Keratinocyte (primary cell): ENCODE measurements around the gene SDR39U1. TPM values are rescaled to one million over a fixed set of nuclear protein-coding genes. Genes with fewer than 3 reads are reported as not detected.

Experiments used
- DNase-seq: peaks from one replicate; pipeline ENCODE4 v3.0.0-alpha.2; 2011; ENCODE audit warnings: low read depth, missing footprints, low spot score
- FAIRE-seq: peaks from 2 replicates; lab custom pipeline; 2011; peaks lifted over from hg19 to GRCh38; lab: Jason Lieb, UNC
- H2AFZ ChIP-seq: 2 replicates; pipeline ENCODE4 v1.6.0; 2012; ENCODE audit warnings: low read length, control low read depth, inconsistent platforms; ENCODE audit not compliant: control insufficient read depth
- H3K27ac ChIP-seq: 2 replicates; pipeline ENCODE4 v1.5.1; 2011; ENCODE audit warnings: low read length; ENCODE audit not compliant: control insufficient read depth, insufficient read depth
- H3K27me3 ChIP-seq: 3 replicates; pipeline ENCODE4 v1.6.0; 2011; ENCODE audit warnings: low read length; ENCODE audit not compliant: control insufficient read depth, insufficient read depth; ENCODE audit errors: extremely low read depth
- H3K36me3 ChIP-seq, 2 experiments: 2 replicates in 1 of 2; 3 replicates in 1 of 2; pipeline ENCODE4 v1.5.1; 2011; ENCODE audit warnings: low read length in 2 of 2, mild to moderate bottlenecking in 1 of 2; ENCODE audit not compliant: control insufficient read depth in 2 of 2, insufficient read depth in 2 of 2; ENCODE audit errors: extremely low read depth in 1 of 2
- H3K4me1 ChIP-seq: 3 replicates; pipeline ENCODE4 v1.5.1; 2011; ENCODE audit warnings: low read length; ENCODE audit not compliant: control insufficient read depth, insufficient read depth; ENCODE audit errors: extremely low read depth
- H3K4me2 ChIP-seq: 3 replicates; pipeline ENCODE4 v1.6.0; 2011; ENCODE audit warnings: low read depth, low read length; ENCODE audit not compliant: control insufficient read depth, insufficient read depth; ENCODE audit errors: extremely low read depth
- H3K4me3 ChIP-seq, 3 experiments: fragments of 200-600 bp in 1 of 3; sonication (generic) in 1 of 3; 2 replicates in 2 of 3; 3 replicates in 1 of 3; pipeline ENCODE4 v1.5.1; 2011 to 2016; ENCODE audit warnings: low read length in 3 of 3, mild to moderate bottlenecking in 3 of 3, control low read depth in 2 of 3, inconsistent platforms in 1 of 3, low read depth in 1 of 3, mixed read lengths in 1 of 3, mixed run types in 1 of 3, moderate library complexity in 1 of 3; ENCODE audit not compliant: control insufficient read depth in 2 of 3, insufficient read depth in 2 of 3; ENCODE audit errors: extremely low read depth in 1 of 3
- H3K79me2 ChIP-seq: 2 replicates; pipeline ENCODE4 v1.6.0; 2012; ENCODE audit warnings: low read length; ENCODE audit not compliant: control insufficient read depth, insufficient read depth
- H3K9ac ChIP-seq: 3 replicates; pipeline ENCODE4 v1.6.0; 2011; ENCODE audit warnings: low read length; ENCODE audit not compliant: control insufficient read depth, insufficient read depth; ENCODE audit errors: extremely low read depth
- H3K9me1 ChIP-seq: 3 replicates; pipeline ENCODE4 v1.6.0; 2011; ENCODE audit warnings: low read length; ENCODE audit not compliant: control insufficient read depth, insufficient read depth; ENCODE audit errors: extremely low read depth
- H3K9me3 ChIP-seq: 2 replicates; pipeline ENCODE4 v1.5.1; 2012; ENCODE audit warnings: low read depth, low read length; ENCODE audit not compliant: control insufficient read depth
- H4K20me1 ChIP-seq: 3 replicates; pipeline ENCODE4 v1.6.0; 2011; ENCODE audit warnings: low read length; ENCODE audit not compliant: control insufficient read depth, insufficient read depth; ENCODE audit errors: extremely low read depth
- EZH2 ChIP-seq: IDR thresholded peaks from one replicate; pipeline ENCODE4 v1.6.1; 2012; ENCODE audit warnings: inconsistent platforms, mild to moderate bottlenecking, low read length, moderate library complexity
- dilution Hi-C: fragments of 300-500 bp; cut with MboI; formaldehyde crosslinking; loops from one replicate; pipeline ENCODE4 v1.7.0; 2020; ENCODE audit warnings: low sequenced_read_pairs; ENCODE audit not compliant: extremely low pct_ligation_motif_present
- polyA plus RNA-seq, 5 experiments: library from polyadenylated mRNA; depleted of rRNA in 3 of 5; stranded (reverse) in 3 of 5; stranded (forward) in 1 of 5; unstranded in 1 of 5; fragments of >200 nt; gene quantifications; 1 replicate in 1 of 5; 2 replicates in 3 of 5; 3 replicates in 1 of 5; pipeline versions ENCODE4 v1.2.1 to v1.2.3, GENCODE V29; 2011 to 2012; ENCODE audit warnings: missing spikeins in 2 of 5, low read depth in 1 of 5, low replicate concordance in 1 of 5
- TF ChIP-seq, protein P1 (sequence below), 3 experiments: IDR thresholded peaks in 1 of 3; conservative IDR thresholded peaks in 1 of 3; optimal IDR thresholded peaks in 1 of 3; 2 replicates in 2 of 3; 3 replicates in 1 of 3; pipeline versions ENCODE3 to v1.5.1; 2011; ENCODE audit warnings: low read length in 3 of 3, mild to moderate bottlenecking in 3 of 3, moderate library complexity in 2 of 3, control low read depth in 1 of 3, inconsistent platforms in 1 of 3; ENCODE audit not compliant: insufficient read depth in 2 of 3; ENCODE audit errors: extremely low read depth in 1 of 3

The SDR39U1 gene
- polyA plus RNA-seq, 1 donor (not counting 4 experiments of a cell fraction or from before 2014, with no cell fraction given): 27.4 TPM

DNA sequence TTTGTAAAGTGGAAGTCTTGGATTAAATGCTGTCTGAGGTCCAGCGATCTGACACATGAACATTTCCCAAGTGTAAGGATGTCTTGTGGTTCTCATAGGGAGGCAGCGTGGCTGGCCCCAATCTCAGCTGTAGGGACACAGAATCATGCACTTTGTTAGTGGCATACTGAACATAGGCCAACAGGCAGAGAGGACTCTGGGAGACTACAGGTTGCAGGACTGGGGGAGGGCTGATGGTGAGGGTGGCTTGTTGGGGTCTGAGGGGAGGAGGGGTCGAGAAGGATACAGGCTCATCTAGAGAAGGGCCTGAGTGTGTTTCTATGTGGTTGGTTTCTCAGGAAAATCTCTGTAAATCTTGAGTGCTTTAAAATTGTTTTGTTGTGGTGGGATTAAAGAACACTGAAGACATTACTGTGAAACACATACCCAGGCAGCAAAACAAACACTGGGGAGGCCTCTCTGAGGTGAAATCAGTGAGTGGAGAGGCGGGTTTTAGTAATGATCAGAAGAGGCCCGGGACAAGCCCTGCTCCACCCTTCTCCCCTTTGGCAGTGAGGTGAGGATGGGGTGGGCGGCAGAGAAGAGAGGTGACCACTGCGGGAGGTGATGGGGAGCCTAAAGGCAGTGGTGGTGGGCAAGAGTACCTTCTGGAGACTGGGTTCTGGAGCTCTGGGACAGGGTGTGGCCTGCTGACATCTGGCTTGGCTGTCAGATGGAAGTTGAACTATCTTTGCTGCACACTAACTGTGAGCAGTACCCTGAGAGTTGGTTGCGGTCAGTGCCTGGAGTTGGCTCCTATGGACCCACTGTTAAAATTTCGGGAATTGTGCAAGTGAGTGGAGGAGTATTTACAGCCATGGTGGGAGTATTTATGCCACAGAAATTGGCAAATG lies 40.5 kb downstream of the SDR39U1 start:
- dilution Hi-C loops: no loop called here
- H3K27me3 ChIP-seq: no peaks in the 10 kb centered on the region
- no peaks in the 10 kb centered on the region for H4K20me1 ChIP-seq
- peaks cover 23% of the 10 kb centered on the region for H3K4me1 ChIP-seq
- H3K9ac ChIP-seq: no peak overlapping the region
- H3K27ac ChIP-seq: no peak overlapping the region
- no peaks in the 10 kb centered on the region for H3K9me1 ChIP-seq
- H3K9me3 ChIP-seq: no peaks in the 10 kb centered on the region
- no peaks in the 10 kb centered on the region for H3K79me2 ChIP-seq
- FAIRE-seq (no peak), DNase-seq (no peak)
- H3K36me3 ChIP-seq: no peaks in the 10 kb centered on the region
- TF ChIP-seq EZH2: no peak
- TF ChIP-seq, protein P1, sequence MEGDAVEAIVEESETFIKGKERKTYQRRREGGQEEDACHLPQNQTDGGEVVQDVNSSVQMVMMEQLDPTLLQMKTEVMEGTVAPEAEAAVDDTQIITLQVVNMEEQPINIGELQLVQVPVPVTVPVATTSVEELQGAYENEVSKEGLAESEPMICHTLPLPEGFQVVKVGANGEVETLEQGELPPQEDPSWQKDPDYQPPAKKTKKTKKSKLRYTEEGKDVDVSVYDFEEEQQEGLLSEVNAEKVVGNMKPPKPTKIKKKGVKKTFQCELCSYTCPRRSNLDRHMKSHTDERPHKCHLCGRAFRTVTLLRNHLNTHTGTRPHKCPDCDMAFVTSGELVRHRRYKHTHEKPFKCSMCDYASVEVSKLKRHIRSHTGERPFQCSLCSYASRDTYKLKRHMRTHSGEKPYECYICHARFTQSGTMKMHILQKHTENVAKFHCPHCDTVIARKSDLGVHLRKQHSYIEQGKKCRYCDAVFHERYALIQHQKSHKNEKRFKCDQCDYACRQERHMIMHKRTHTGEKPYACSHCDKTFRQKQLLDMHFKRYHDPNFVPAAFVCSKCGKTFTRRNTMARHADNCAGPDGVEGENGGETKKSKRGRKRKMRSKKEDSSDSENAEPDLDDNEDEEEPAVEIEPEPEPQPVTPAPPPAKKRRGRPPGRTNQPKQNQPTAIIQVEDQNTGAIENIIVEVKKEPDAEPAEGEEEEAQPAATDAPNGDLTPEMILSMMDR (optimal IDR thresholded peaks at IDR 0.05 in 1 of 3, IDR thresholded peaks at IDR 0.05 in 1 of 3, conservative IDR thresholded peaks at IDR 0.05 in 1 of 3; ENCODE audit: extremely low read depth in 1 of 3, insufficient read depth in 2 of 3, low read length in 3 of 3): no peak
- no peak overlapping the region for H3K4me3 ChIP-seq
- H3K4me2 ChIP-seq: no peak overlapping the region
- no peak overlapping the region for H2AFZ ChIP-seq

DNA sequence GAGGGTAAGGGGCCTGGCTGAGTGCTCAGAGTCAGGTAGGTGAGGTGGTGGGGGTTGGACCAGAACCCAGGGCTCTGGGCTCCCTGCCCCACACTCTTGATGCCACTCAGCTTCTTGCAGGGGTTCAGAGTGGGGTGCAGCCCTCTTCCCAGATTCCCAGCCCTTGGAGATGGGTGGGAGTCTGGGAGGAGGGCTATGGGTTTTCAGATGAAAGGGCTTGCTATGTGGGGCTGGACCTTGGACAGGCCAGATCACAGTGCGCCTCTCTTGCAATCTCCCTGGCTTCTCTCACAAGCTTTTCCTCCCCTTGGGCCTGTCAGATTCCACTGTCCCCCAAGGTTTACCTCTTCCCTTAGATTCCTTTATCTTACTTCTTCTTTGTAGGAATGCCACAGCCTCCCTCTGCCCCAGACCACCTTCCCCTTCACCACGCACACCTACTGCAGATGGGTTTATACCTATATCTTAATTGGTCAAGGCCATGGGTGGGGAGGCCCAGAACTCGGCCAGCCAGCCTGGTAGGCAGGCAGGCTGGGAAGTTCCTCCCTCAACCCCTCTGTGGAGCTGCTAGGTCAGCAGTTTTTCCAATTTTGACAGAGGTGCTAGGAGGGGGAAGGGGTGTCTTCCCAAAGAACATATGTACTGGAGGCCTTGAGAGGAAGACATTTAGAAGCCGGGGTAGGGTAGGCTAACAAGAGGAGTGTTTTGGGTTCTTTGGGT lies 42.4 kb downstream of the SDR39U1 start:
- Histone ChIP-seq H3K4me2 (peak overlapping the region; percentile 67), H3K27me3 (no peaks in the 10 kb centered on the region), H3K36me3 (no peaks in the 10 kb centered on the region), H2AFZ (no peak overlapping the region), H3K9me1 (no peaks in the 10 kb centered on the region), H3K79me2 (no peaks in the 10 kb centered on the region), H3K4me3 (no peak overlapping the region), H4K20me1 (no peaks in the 10 kb centered on the region), H3K4me1 (peaks cover 41% of the 10 kb centered on the region), H3K9ac (no peak overlapping the region), H3K9me3 (no peaks in the 10 kb centered on the region), H3K27ac (no peak overlapping the region)
- dilution Hi-C loops: no loop called here
- DNase-seq (no peak), FAIRE-seq (no peak)
- TF ChIP-seq EZH2: no peak
- TF ChIP-seq, protein P1 (optimal IDR thresholded peaks at IDR 0.05 in 1 of 3, IDR thresholded peaks at IDR 0.05 in 1 of 3, conservative IDR thresholded peaks at IDR 0.05 in 1 of 3; ENCODE audit: extremely low read depth in 1 of 3, insufficient read depth in 2 of 3, low read length in 3 of 3): no peak
